C4-2B (cell line): Measurements from ENCODE around the gene YIPF5.

Experiments
- CTCF ChIP-seq: fragments of 450-650 bp; conservative IDR thresholded peaks from 2 replicates; pipeline ENCODE4 v1.5.1; 2017; ENCODE audit warnings: mild to moderate bottlenecking
- ZFX ChIP-seq: fragments of 450-650 bp; IDR thresholded peaks from 2 replicates; pipeline ENCODE4 v1.6.1; 2017

DNA sequence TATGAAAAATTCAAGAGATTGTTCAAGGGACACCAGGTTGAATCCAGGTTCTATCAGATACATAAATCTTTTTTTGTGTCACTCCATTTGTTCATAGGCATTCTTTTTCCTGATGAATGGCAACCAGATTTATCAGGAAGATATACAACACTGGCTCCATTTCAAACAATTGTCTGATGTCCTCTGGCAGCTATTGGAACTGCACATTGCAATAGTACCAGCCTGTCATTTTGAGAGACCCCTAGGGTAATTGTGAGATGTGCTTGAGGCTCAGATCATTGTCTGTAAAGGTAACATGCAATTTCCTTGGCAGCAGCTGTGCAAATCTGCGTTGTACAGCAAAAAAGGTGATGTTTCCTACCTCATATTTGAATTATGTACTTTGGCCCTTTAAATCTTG lies 26.2 kb upstream of the YIPF5 start:
- TF ChIP-seq CTCF, result no peak
- no peak for TF ChIP-seq ZFX
